Stimulated activated CD4-positive, alpha-beta T cell treated with anti-CD3 and anti-CD28 coated beads, Interleukin-2, amount 100 ng/mL, for 48 hours (primary cell): ENCODE results near the gene NEDD9.

Source experiments
- DNase-seq, 2 donors: peaks; one replicate each; pipeline ENCODE4 v3.0.0-alpha.2; 2020

Gene NEDD9

GRCh38 chr6:11139051-11139960 is 93.2 kb downstream of the NEDD9 start:
- no peak for DNase-seq

DNA sequence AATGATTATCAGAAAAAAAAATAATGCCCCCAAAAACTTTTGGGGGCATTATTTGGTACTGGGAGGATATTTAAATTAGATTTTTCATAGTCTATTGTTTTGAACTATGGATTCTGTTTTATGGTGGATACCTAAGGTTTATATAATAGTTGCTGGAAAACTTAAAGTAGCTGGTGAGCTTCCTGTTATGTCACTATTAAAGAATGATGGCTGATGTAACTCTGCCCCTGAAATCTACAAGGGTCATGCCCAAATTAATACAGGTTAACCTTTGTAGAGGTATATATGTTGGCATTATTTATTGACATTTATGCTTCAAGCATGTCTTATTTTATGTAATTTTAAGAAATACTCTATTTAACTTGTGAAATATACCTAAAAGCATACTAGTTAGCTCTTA is 95.7 kb downstream of the NEDD9 start:
- DNase-seq: no peak
